Fibroblast of lung (primary cell): ENCODE data around the gene WWOX.

ENCODE experiments used
- EZH2 ChIP-seq: IDR thresholded peaks from 2 replicates; pipeline ENCODE4 v1.5.1; 2012; ENCODE audit warnings: low read length, control low read depth, mild to moderate bottlenecking; ENCODE audit errors: missing control alignments
- TF ChIP-seq, protein P1 (sequence below), 2 donors: IDR thresholded peaks in 1 of 2; conservative IDR thresholded peaks in 1 of 2; 1 replicate in 1 of 2; 2 replicates in 1 of 2; pipeline ENCODE4 v1.5.1; 2011 to 2012; ENCODE audit warnings: low read length in 2 of 2, control low read depth in 1 of 2, inconsistent platforms in 1 of 2, low read depth in 1 of 2, mild to moderate bottlenecking in 1 of 2

DNA sequence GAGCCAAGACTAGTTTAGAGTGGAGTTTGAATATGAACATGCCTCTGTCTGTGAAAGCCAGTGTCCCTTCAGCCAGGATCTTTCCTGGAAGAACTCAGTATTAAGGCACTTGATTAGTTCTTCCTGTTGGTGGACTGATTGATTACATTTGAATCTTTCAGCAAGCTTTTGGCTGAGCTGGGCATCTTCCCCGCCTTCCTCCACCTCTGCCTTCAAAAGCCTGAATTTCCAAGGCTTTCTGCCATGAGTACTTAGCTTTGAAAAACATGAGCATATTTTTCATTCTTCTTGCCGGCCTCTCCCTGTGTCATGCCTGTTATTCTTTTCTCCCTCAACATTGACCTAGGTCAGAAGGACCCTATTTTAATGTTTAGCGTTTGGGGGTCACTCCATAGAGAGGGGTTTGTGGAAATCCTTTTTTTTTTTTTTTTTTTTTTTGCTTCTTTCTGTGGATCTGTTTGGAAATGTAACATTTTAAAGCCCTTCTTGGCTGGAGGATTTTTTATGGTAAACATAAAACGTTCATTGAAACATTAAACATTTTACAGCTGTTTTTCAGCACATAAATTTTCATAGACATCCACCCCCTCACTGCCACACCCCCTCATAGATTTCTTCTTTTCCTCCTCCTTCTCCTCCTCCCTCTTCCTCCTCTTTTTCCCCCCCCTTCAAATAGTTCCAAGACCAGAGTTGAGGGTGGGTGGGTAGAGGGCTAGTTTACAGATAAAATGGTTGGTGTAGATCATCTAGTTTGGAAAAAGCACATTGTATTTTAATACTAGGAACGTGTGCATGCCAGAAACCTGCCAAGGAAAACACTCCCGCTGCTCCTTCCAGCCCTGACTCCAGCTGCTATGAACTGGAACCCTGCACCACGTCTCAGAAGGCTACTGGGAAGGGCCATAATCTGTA is 645.9 kb downstream of the WWOX start:
- TF ChIP-seq, protein P1, sequence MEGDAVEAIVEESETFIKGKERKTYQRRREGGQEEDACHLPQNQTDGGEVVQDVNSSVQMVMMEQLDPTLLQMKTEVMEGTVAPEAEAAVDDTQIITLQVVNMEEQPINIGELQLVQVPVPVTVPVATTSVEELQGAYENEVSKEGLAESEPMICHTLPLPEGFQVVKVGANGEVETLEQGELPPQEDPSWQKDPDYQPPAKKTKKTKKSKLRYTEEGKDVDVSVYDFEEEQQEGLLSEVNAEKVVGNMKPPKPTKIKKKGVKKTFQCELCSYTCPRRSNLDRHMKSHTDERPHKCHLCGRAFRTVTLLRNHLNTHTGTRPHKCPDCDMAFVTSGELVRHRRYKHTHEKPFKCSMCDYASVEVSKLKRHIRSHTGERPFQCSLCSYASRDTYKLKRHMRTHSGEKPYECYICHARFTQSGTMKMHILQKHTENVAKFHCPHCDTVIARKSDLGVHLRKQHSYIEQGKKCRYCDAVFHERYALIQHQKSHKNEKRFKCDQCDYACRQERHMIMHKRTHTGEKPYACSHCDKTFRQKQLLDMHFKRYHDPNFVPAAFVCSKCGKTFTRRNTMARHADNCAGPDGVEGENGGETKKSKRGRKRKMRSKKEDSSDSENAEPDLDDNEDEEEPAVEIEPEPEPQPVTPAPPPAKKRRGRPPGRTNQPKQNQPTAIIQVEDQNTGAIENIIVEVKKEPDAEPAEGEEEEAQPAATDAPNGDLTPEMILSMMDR (conservative IDR thresholded peaks at IDR 0.05 in 1 of 2, IDR thresholded peaks at IDR 0.05 in 1 of 2; ENCODE audit: low read depth in 1 of 2, low read length in 2 of 2) = no peak
- TF ChIP-seq EZH2 = no peak
